RWPE2 (cell line): ENCODE measurements around the gene GATAD2A.
A peak's percentile ranks its signal among the peaks of the same experiment; 100 is the strongest.

ENCODE experiments used
- ATAC-seq: fragments of 200-7000 bp; cut with Tn5 transposase; 3 replicates; pipeline ENCODE4 v1.9.1; 2021; ENCODE audit warnings: low read depth
- DNase-seq: peaks from one replicate; pipeline ENCODE4 v3.0.0-alpha.2; 2020; ENCODE audit warnings: low spot score
- H3K27ac ChIP-seq: fragments of 450-650 bp; 2 replicates; pipeline ENCODE4 v1.5.1; 2017; ENCODE audit warnings: mild to moderate bottlenecking; ENCODE audit not compliant: poor library complexity, severe bottlenecking
- H3K27me3 ChIP-seq: fragments of 250-450 bp; sonication (Bioruptor Pico); 2 replicates; pipeline ENCODE4 v1.5.1; 2021; ENCODE audit warnings: mild to moderate bottlenecking, moderate library complexity; ENCODE audit not compliant: insufficient read depth, poor library complexity, severe bottlenecking
- H3K36me3 ChIP-seq: fragments of 250-450 bp; sonication (Bioruptor Pico); 2 replicates; pipeline ENCODE4 v1.5.1; 2020; ENCODE audit warnings: low read depth, mild to moderate bottlenecking, moderate library complexity
- H3K4me1 ChIP-seq: fragments of 250-450 bp; sonication (Bioruptor Pico); 2 replicates; pipeline ENCODE4 v1.5.1; 2021; ENCODE audit warnings: mild to moderate bottlenecking, moderate library complexity; ENCODE audit not compliant: insufficient read depth, poor library complexity, severe bottlenecking
- H3K4me3 ChIP-seq: fragments of 250-450 bp; sonication (Bioruptor Pico); 2 replicates; pipeline ENCODE4 v1.5.1; 2021; ENCODE audit warnings: mild to moderate bottlenecking, moderate library complexity; ENCODE audit not compliant: severe bottlenecking
- H3K9me3 ChIP-seq: fragments of 250-450 bp; sonication (Bioruptor Pico); 2 replicates; pipeline ENCODE4 v1.5.1; 2021; ENCODE audit warnings: mild to moderate bottlenecking, moderate library complexity; ENCODE audit not compliant: severe bottlenecking
- TF ChIP-seq, protein P1 (sequence below): fragments of 450-650 bp; IDR thresholded peaks from one replicate; pipeline ENCODE4 v1.5.1; 2017; ENCODE audit warnings: mild to moderate bottlenecking, moderate library complexity; ENCODE audit not compliant: poor library complexity, severe bottlenecking

The GATAD2A gene

DNA sequence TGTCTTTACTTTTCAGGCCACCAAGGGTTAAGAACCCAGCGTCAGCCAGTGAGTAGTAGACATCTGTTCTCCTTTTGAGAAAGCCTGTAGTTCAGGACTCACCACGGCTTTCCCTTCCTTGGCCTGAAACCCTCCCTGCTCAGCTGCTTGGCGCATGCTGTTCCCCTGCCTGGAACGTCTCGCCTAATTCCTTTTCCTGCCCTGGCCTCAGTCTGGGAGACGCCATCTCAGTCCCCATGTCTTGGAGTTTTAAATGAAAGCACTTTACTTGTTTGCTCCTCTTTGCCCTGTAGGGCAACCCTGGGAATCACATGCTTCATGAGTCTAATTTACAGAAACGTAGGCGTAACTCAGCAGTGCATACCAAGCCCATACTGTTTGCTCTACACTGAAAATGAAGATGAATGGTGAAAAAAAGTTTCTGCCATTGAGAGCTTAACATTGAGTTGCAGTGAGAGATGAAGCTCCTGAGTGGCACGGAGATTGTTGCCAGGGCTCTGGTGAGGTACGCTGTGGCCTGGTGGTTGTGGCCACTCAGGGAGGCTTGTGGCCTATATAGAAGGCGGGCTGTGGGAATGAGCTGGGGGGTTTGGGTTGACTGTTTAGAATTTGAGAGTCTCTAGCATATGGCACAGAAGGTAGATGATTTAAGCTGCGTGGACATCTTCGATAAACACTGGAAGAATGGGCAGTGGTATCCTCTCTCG lies 52.8 kb downstream of the GATAD2A start:
- peaks cover 41% of the 10 kb centered on the region for H3K4me1 ChIP-seq
- no peak overlapping the region for H3K4me3 ChIP-seq
- no peaks in the 10 kb centered on the region for H3K27me3 ChIP-seq
- TF ChIP-seq, protein P1, sequence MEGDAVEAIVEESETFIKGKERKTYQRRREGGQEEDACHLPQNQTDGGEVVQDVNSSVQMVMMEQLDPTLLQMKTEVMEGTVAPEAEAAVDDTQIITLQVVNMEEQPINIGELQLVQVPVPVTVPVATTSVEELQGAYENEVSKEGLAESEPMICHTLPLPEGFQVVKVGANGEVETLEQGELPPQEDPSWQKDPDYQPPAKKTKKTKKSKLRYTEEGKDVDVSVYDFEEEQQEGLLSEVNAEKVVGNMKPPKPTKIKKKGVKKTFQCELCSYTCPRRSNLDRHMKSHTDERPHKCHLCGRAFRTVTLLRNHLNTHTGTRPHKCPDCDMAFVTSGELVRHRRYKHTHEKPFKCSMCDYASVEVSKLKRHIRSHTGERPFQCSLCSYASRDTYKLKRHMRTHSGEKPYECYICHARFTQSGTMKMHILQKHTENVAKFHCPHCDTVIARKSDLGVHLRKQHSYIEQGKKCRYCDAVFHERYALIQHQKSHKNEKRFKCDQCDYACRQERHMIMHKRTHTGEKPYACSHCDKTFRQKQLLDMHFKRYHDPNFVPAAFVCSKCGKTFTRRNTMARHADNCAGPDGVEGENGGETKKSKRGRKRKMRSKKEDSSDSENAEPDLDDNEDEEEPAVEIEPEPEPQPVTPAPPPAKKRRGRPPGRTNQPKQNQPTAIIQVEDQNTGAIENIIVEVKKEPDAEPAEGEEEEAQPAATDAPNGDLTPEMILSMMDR = no peak
- peak overlapping the region; percentile 69 for H3K27ac ChIP-seq
- ATAC-seq (no peak), DNase-seq (no peak)
- no peaks in the 10 kb centered on the region for H3K9me3 ChIP-seq
- no peaks in the 10 kb centered on the region for H3K36me3 ChIP-seq

DNA sequence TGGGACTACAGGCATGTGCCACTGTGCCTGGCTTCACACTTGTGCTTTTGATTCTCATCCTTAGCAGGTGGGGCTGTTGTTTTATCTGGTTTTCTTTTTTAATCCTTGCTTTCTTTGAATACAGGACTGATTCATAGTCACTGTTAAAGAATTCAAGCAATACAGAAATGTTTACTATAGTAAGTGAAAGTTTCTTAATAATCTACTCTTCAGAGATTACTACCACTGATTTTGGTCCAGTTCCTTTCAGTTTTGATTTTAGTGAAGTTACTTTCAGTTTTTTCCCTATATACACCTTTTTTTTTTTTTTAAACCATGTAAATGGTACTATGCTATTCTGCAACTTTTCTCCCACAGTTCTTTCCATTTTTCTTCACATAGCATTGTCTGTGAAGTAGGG lies 53.6 kb downstream of the GATAD2A start:
- no peak for DNase-seq
- Histone ChIP-seq H3K27ac (peak overlapping the region; percentile 69), H3K4me3 (no peak overlapping the region), H3K4me1 (peaks cover 48% of the 10 kb centered on the region), H3K36me3 (peaks cover 5% of the 10 kb centered on the region), H3K27me3 (no peaks in the 10 kb centered on the region), H3K9me3 (no peaks in the 10 kb centered on the region)
- no peak for ATAC-seq
- TF ChIP-seq, protein P1 = no peak

DNA sequence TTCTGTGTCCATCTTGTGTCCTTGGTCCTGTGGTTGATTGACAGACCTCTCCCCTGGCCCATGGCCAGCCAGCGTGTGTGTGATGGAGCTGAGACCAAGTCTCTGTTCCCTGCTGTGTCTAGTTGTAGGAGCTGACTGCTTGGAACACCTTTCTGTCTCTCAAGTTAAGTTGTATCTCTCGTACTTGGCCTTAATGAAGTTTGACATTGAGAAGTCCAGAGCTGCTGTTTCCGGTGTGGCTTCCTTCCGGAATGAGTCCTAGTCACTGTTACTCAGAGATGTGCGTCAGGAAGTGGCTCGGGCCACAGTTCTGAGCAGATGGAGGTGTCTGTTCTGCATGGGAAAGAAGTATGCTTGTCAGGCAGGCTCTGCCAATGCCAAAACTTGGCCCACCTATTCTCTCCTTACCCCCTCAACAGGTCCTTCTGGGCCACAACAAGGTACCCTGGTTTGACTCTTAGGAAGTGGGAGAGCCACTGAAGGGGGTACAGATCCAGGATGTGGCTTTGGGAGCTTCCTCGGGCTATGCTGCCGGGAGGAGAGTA lies 54.3 kb downstream of the GATAD2A start:
- ATAC-seq = peak; percentile 79
- Histone ChIP-seq H3K4me3 (no peak overlapping the region), H3K27ac (peak overlapping the region; percentile 69)

DNA sequence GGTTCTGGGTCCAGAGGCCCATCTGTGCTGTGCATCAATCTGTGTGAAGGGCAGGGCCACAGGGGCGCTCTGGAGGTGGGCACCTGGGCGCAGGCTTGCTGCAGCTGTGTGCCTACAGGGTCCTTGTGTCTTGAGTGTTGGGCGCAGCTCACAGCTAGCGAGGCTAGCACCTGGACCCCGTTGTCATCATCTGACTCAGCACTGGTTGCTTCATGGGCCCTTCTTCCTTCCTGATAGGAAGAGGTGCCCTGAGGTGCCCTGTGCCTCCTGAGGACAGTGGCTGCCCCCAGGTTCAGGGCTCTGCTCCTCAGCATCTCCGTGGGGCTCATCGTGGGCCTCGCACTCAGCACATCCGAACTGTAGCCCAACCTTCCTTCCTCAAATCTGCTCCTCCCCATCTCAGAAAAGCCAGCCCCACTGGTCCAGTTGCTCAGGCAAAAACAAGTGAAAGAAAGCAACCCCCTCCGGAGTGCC lies 54.8 kb downstream of the GATAD2A start:
- DNase-seq = no peak
- H3K4me3 ChIP-seq = no peak overlapping the region
- H3K36me3 ChIP-seq = peaks cover 17% of the 10 kb centered on the region
- H3K4me1 ChIP-seq = peaks cover 52% of the 10 kb centered on the region
- TF ChIP-seq, protein P1 = no peak
- ATAC-seq = peak; percentile 8; the same call in 2 of the 3 replicates
- H3K27me3 ChIP-seq = no peaks in the 10 kb centered on the region
- H3K27ac ChIP-seq = peak overlapping the region; percentile 69
- H3K9me3 ChIP-seq = no peaks in the 10 kb centered on the region

More for the DNA sequence above, 54.3 kb downstream of the GATAD2A start:
- DNase-seq = no peak
- Histone ChIP-seq H3K4me1 (peaks cover 52% of the 10 kb centered on the region), H3K36me3 (peaks cover 12% of the 10 kb centered on the region), H3K9me3 (no peaks in the 10 kb centered on the region), H3K27me3 (no peaks in the 10 kb centered on the region)
- TF ChIP-seq, protein P1 = no peak

DNA sequence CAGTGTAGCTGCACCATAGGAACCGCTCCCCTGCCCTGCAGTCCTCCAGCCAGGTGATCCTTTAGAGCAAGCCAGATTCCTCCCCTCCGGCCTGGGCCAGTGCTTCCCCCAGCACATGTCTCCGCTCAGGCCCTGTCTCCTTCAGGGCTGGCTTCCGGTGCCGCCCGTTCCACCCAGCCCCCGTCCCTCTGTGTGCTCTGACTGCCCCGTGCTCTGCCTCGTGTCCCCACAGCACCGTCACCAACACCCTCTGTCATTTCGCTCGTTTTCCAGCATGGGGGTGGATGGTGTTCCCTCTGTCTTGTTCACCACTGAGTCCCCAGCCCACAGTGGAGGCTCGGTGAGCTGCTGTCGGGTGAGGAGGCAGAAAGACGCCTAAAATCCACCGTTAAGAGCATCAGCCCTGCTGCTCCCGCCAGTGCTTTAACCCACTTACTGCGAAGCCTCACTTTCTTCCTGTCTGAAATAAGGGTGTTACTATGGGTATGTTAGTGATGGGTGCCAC lies 55.3 kb downstream of the GATAD2A start:
- DNase-seq = no peak
- H3K4me3 ChIP-seq = no peak overlapping the region
- H3K4me1 ChIP-seq = peaks cover 52% of the 10 kb centered on the region
- ATAC-seq = no peak
- no peaks in the 10 kb centered on the region for H3K9me3 ChIP-seq
- H3K27ac ChIP-seq = peak overlapping the region; percentile 69
- H3K27me3 ChIP-seq = no peaks in the 10 kb centered on the region
- TF ChIP-seq, protein P1 = no peak
- H3K36me3 ChIP-seq = peaks cover 22% of the 10 kb centered on the region
